Bronchial epithelial cell (primary cell): Measurements from ENCODE around the gene ARID3A. TPM values are rescaled to one million over a fixed set of nuclear protein-coding genes. Genes with fewer than 3 reads are reported as not detected.

Experiments
- DNase-seq: peaks from one replicate; pipeline ENCODE4 v3.0.0-alpha.2; 2010; ENCODE audit warnings: low read depth
- FAIRE-seq: peaks from 2 replicates; lab custom pipeline; 2011; peaks lifted over from hg19 to GRCh38; lab: Jason Lieb, UNC
- H3K27me3 ChIP-seq: 2 replicates; pipeline ENCODE4 v1.5.1; 2011; ENCODE audit warnings: low read length; ENCODE audit not compliant: control insufficient read depth, insufficient read depth
- H3K36me3 ChIP-seq: 2 replicates; pipeline ENCODE4 v1.5.1; 2011; ENCODE audit warnings: low read length; ENCODE audit not compliant: control insufficient read depth, insufficient read depth
- H3K4me3 ChIP-seq: 2 replicates; pipeline ENCODE4 v1.5.1; 2011; ENCODE audit warnings: mild to moderate bottlenecking, low read depth, low read length, control low read depth
- CTCF ChIP-seq: IDR thresholded peaks from 2 replicates; pipeline ENCODE4 v1.5.1; 2011; ENCODE audit warnings: mild to moderate bottlenecking, moderate library complexity, low read length, control low read depth, inconsistent platforms; ENCODE audit not compliant: insufficient read depth, severe bottlenecking
- total RNA-seq: library from RNA; depleted of rRNA; stranded (reverse); fragments of >200 nt; gene quantifications from 2 replicates; pipeline ENCODE4 v1.2.1, GENCODE V29; 2014

ARID3A gene
- total RNA-seq, 1 donor from 2014 or later: 15.8 TPM

DNA sequence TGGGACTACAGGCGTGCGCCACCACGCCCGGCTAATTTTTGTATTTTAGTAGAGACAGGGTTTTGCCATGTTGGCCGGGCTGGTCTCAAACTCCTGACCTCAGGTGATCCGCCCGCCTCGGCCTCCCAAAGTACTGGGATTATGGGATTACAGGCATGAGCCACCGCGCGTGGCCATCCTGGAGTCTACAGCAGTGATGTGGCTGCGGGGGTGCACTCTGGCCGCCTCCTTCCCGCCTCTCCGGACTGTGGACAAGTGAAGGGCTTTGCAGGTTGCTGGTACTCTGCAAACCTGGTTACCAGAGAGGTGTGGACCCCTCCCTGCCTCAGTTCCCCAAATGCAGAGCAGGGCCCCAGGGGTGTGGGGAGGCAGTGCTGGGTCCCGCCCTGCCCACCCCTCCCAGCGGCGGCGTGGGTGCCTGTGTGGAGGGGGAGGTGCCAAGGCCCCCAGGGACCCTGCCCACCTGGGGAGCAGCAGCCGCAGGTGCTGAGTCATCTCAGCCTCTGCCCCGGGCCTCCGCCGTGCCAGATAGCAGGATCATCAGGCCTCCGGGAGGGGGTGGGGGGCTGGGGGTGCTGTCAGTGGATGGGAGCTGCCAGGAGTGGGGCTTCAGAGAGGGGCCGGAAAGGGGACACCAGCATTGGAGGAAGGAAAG, 23.1 kb downstream of the ARID3A start:
- no peak for FAIRE-seq

DNA sequence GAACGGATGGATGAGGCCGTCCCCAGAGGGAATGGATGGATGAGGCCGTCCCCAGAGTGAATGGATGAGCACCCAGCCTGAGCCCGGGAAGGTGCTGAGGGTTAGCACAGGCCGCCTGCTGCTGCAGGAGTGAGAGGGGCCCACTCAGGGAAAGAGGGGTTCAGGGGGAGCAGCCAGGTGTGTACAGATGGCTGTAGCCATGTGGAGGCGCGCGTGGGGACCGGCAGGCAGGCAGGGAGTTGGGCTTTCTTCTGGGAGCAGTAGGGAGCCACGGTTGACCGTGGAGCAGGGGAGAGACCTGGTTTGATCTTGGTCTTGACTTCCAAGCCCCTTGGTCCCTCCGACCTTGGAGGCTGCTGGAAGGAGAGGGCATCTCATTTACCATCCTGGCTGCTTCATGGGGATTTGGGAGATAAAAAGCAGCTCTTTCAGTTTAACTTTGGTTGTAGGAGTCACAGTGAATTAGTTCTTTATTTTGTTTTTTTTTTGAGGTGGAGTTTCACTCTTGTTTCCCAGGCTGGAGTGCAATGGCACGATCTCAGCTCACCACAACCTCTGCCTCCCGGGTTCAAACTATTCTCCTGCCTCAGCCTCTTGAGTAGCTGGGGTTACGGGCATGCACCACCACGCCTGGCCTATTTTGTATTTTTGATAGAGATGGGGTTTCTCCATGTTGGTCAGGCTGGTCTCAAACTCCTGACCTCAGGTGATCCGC, 24.7 kb downstream of the ARID3A start:
- Histone ChIP-seq H3K4me3 (no peak overlapping the region), H3K36me3 (no peaks in the 10 kb centered on the region), H3K27me3 (no peaks in the 10 kb centered on the region)
- no peak for TF ChIP-seq CTCF
- no peak for FAIRE-seq
- no peak for DNase-seq

More for the DNA sequence above, 23.1 kb downstream of the ARID3A start:
- peaks cover 1% of the 10 kb centered on the region for H3K36me3 ChIP-seq
- DNase-seq: no peak
- H3K4me3 ChIP-seq: no peak overlapping the region
- no peak for TF ChIP-seq CTCF
- H3K27me3 ChIP-seq: no peaks in the 10 kb centered on the region

- FAIRE-seq (no peak), DNase-seq (no peak)
- no peak overlapping the region for H3K4me3 ChIP-seq
- TF ChIP-seq CTCF: no peak
- H3K27me3 ChIP-seq: no peaks in the 10 kb centered on the region
- H3K36me3 ChIP-seq: no peaks in the 10 kb centered on the region
Observed at GRCh38 chr19:952049-952679, 26.3 kb downstream of the ARID3A start.

GRCh38 chr19:952680-953444, 27.0 kb downstream of the ARID3A start:
- no peak for TF ChIP-seq CTCF
- DNase-seq (peak; percentile 46), FAIRE-seq (no peak)
- no peaks in the 10 kb centered on the region for H3K36me3 ChIP-seq
- H3K4me3 ChIP-seq: peak overlapping the region; percentile 17
- H3K27me3 ChIP-seq: no peaks in the 10 kb centered on the region

DNA sequence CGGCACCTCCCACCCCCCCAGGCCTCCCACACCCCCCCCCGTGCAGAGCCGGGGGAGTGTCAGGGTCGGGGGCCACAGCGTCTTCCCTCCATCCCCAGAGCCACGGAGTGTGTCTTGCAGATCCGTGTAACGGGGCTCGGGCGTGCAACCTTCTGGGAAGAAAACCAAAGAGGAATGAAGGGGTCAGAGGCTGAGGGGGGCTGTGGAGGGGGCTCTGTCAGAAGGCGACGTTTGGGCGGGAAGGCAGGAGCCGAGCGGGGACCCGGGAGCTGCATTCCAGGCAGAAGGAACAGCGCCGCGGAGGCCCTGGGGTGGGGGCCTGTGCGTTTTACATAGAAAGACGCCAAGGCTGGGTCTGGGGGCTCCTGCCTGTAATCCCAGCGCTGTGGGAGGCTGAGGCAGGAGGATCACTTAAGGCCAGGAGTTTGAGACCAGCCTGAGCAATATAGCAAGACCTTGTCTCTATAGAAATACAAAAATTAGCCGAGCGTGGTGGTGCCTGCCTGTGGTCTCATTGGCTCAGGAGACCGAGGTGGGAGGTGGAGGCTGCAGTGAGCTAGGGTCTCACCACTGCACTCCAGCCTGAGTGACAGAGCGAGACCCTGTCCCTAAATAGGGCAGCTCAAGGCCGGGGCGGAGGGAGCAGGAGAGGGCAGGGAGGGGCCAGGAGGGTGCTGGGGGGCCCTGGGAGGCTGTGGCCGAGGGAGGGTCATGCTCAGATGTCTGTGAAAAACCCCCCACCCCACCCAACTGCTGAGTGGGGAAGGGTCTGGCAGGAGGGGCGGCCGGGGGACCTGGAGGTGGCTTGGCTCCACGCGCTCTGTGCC, 27.8 kb downstream of the ARID3A start:
- no peaks in the 10 kb centered on the region for H3K27me3 ChIP-seq
- DNase-seq (no peak), FAIRE-seq (no peak)
- no peaks in the 10 kb centered on the region for H3K36me3 ChIP-seq
- H3K4me3 ChIP-seq: no peak overlapping the region
- TF ChIP-seq CTCF: no peak
